Right renal pelvis (tissue), 4 donors: ENCODE measurements around the gene APOM. TPM values are rescaled to one million over a fixed set of nuclear protein-coding genes. Genes with fewer than 3 reads are reported as not detected.
A peak's percentile ranks its signal among the peaks of the same experiment; 100 is the strongest.

ENCODE experiments used
- DNase-seq, 4 donors: peaks; one replicate each; pipeline ENCODE4 v3.0.0-alpha.2; 2013; ENCODE audit warnings: low read depth in 4 of 4, low spot score in 3 of 4, missing footprints in 1 of 4
- polyA plus RNA-seq, 4 donors: library from polyadenylated mRNA; unstranded; fragments of 120-200 nt; gene quantifications; one replicate each; pipeline ENCODE4 v1.2.1, GENCODE V29; 2013; ENCODE audit not compliant: insufficient read length in 4 of 4

Gene APOM
- polyA plus RNA-seq, 4 donors = 91.2 to 139 (median 117) TPM

- DNase-seq = no peak
These were observed 46.1 kb downstream of the APOM start for GRCh38 chr6:31701666-31702404.

DNA sequence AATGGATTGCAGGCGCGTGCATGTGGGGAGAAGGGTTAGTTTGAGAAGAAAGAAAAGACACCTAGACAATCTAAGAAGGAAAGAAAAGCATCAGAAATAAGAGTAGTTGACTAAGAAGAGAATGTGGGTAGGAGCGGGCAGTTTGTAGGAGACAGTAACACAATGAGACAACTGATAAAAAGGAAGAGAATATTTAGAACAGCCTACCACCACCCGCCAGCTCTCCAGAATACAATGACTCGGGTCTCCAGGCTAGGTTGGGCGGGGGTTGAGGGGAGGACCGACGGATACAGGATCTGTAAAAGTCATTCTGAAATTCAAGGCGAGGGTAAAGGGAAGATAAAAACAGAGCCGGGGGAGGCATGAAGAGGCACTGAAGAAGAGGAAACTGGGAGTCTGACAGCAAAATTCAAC, 46.7 kb downstream of the APOM start:
- no peak for DNase-seq

DNA sequence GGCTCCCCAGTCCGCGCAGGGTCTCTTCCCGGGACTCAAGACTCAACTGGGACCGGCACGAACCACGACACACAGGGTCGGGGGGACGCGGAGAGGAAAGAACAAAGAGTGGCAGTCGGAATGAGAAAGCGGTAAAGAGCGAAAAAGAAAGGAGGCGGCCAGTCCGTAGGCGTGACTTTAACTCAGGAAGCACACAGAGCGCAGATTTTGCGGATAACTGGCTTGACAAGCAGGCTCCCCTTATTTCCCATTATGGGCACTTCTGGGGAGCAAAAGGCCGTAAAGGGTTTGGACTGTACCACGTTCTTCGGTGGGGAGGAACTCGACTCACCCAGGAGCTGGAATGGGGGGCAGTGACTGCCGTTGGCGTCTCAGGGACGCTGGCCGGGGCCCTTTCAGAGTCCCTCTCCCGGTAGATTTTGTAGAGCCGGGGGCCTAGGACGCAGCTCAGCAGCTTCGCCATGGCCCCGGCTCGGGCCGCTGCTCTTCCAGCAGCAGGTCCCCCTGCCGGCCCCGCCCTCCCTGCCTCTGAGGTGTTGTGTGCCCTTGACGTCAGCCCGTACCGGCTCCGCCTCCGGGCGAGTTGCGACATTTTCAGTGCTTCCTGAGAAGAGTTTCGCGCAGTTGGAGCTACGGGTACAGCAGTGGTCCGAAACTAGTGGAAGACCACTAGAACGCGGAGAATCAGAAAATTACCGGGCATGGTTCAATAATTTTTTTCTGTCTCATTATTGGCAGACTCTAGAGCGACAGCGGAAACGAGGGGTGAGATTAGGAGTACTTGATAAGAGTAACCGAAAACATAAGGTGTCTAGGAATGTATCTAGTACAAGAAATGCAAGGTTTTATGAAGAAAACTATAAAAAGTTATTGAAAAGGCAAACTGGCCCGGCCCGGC, 47.4 kb downstream of the APOM start, which contains the start of gene ABHD16A:
Gene ABHD16A (minus strand): TSS at position 506 of the 898 bp plus-strand sequence. CDS start 43 bp downstream, at position 463.
- peak; percentile 97 to 99 (median 99) for DNase-seq

DNA sequence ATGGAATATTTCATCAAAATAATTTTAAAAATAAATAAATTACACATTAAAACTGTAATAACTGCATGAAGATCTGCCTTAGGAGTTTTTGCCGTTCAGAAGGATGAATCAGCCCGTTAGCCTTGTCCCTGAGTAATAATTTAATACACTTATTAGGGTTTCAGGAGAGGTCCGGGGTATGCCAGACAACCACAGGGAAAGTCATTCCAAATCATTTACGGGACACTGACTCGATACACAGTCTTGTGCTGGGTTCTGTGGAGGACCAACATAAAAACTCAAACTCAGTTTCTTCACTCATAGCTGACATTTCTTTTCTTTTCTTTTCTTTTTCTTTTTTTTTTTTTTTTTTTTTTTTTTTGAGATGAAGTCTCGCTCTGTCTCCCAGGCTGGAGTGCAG, 50.2 kb downstream of the APOM start:
- DNase-seq = no peak

DNA sequence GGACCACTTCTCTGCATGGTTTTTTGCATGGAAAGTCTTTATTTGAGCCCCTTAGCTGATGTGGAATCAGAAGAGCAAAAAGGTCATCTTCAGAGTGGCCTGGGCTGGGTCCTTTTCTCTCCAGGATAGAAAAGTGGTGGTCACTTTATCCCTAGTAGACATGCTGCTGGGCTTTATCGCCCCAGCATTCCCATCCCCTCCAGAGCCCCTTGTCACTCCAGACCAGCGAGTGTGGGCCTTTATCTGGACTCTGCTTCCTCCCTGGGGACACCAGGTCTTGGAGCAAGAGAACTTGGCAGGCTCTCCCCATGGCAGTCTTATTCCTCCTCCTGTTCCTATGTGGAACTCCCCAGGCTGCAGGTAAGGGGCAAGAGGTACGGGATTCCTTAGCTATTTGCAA, 50.9 kb downstream of the APOM start, which contains the start of gene LY6G6F:
Gene LY6G6F (plus strand): TSS at position 268 of the 400 bp plus-strand sequence. CDS start 41 bp downstream, at position 309.
- no peak for DNase-seq

GRCh38 chr6:31707701-31708100, 52.0 kb downstream of the APOM start:
- DNase-seq = no peak

Other genes with a start within 250 kb of the APOM start
- gene MICB, start 157.7 kb upstream of the APOM start, polyA plus RNA-seq = 1 to 10 TPM in 3 of 4 donors, under 1 TPM in 1; 0.80 to 1.6 (median 1.4) TPM
- gene MCCD1, start 126.9 kb upstream of the APOM start, polyA plus RNA-seq = 10 to 100 TPM; 14.0 to 27.9 (median 20.6) TPM
- gene DDX39B, start 113.9 kb upstream of the APOM start, polyA plus RNA-seq = 100 to 1,000 TPM; 498 to 550 (median 542) TPM
- gene ATP6V1G2, start 109.3 kb upstream of the APOM start, polyA plus RNA-seq = 10 to 100 TPM in 1 of 4 donors, 1 to 10 TPM in 3; 6.4 to 11.8 (median 7.3) TPM
- gene NFKBIL1, start 108.3 kb upstream of the APOM start, polyA plus RNA-seq = 10 to 100 TPM; 19.1 to 27.4 (median 20.8) TPM
- gene LTA, start 83.6 kb upstream of the APOM start, polyA plus RNA-seq = under 1 TPM; 0.22 to 0.45 (median 0.34) TPM
- gene TNF, start 80.3 kb upstream of the APOM start, polyA plus RNA-seq = under 1 TPM; 0.08 to 0.28 (median 0.16) TPM
- gene LTB, start 73.5 kb upstream of the APOM start, polyA plus RNA-seq = 1 to 10 TPM; 1.0 to 2.3 (median 1.2) TPM
- gene LST1, start 69.6 kb upstream of the APOM start, polyA plus RNA-seq = 1 to 10 TPM; 3.8 to 7.0 (median 4.7) TPM
- under 1 TPM in 1 of 4 donors, not detected in 3; 0.25 TPM for gene NCR3, start 62.9 kb upstream of the APOM start, polyA plus RNA-seq
- 10 to 100 TPM; 73.2 to 86.0 (median 82.3) TPM for gene AIF1, start 40.7 kb upstream of the APOM start, polyA plus RNA-seq
- 100 to 1,000 TPM; 158 to 215 (median 172) TPM for gene PRRC2A, start 35.2 kb upstream of the APOM start, polyA plus RNA-seq
- gene BAG6, start 3.2 kb upstream of the APOM start, polyA plus RNA-seq = 100 to 1,000 TPM; 236 to 267 (median 247) TPM
- 10 to 100 TPM; 20.0 to 22.5 (median 20.7) TPM for gene C6orf47, start 4.9 kb downstream of the APOM start, polyA plus RNA-seq
- 10 to 100 TPM; 25.6 to 28.8 (median 26.0) TPM for gene GPANK1, start 9.1 kb downstream of the APOM start, polyA plus RNA-seq
- 100 to 1,000 TPM; 237 to 255 (median 246) TPM for gene CSNK2B, start 10.2 kb downstream of the APOM start, polyA plus RNA-seq
- gene LY6G5B, start 14.1 kb downstream of the APOM start, polyA plus RNA-seq = 10 to 100 TPM; 14.0 to 21.3 (median 15.2) TPM
- 1 to 10 TPM; 2.4 to 3.3 (median 2.7) TPM for gene LY6G5C, start 25.2 kb downstream of the APOM start, polyA plus RNA-seq
- gene ABHD16A, start 47.4 kb downstream of the APOM start, polyA plus RNA-seq = 10 to 100 TPM; 52.5 to 62.6 (median 52.9) TPM
- 1 to 10 TPM in 1 of 4 donors, under 1 TPM in 3; 0.33 to 1.0 (median 0.80) TPM for gene LY6G6F, start 51.0 kb downstream of the APOM start, polyA plus RNA-seq
- gene LY6G6D, start 59.5 kb downstream of the APOM start, polyA plus RNA-seq = under 1 TPM in 1 of 4 donors, not detected in 3; 0.82 TPM
- under 1 TPM in 3 of 4 donors, not detected in 1; 0.28 to 0.43 (median 0.40) TPM for gene LY6G6C, start 65.9 kb downstream of the APOM start, polyA plus RNA-seq
- gene MPIG6B, start 67.5 kb downstream of the APOM start, polyA plus RNA-seq = 1 to 10 TPM in 3 of 4 donors, under 1 TPM in 1; 0.96 to 3.8 (median 1.2) TPM
- 100 to 1,000 TPM; 148 to 230 (median 168) TPM for gene DDAH2, start 73.4 kb downstream of the APOM start, polyA plus RNA-seq
- gene CLIC1, start 80.6 kb downstream of the APOM start, polyA plus RNA-seq = 100 to 1,000 TPM; 290 to 327 (median 297) TPM
- 10 to 100 TPM; 18.3 to 25.7 (median 20.5) TPM for gene MSH5, start 84.1 kb downstream of the APOM start, polyA plus RNA-seq
- 1 to 10 TPM; 2.7 to 9.2 (median 5.6) TPM for gene SAPCD1, start 106.8 kb downstream of the APOM start, polyA plus RNA-seq
- gene VWA7, start 121.4 kb downstream of the APOM start, polyA plus RNA-seq = 10 to 100 TPM in 1 of 4 donors, 1 to 10 TPM in 3; 7.1 to 10.4 (median 8.7) TPM
- gene VARS1, start 139.9 kb downstream of the APOM start, polyA plus RNA-seq = 10 to 100 TPM; 56.8 to 59.8 (median 59.0) TPM
- 10 to 100 TPM; 82.9 to 92.5 (median 84.0) TPM for gene LSM2, start 151.1 kb downstream of the APOM start, polyA plus RNA-seq
- gene HSPA1L, start 159.4 kb downstream of the APOM start, polyA plus RNA-seq = 1 to 10 TPM; 3.8 to 4.8 (median 4.0) TPM
- gene HSPA1A, start 159.6 kb downstream of the APOM start, polyA plus RNA-seq = 100 to 1,000 TPM in 2 of 4 donors, 10 to 100 TPM in 2; 93.4 to 143 (median 105) TPM
- gene HSPA1B, start 171.8 kb downstream of the APOM start, polyA plus RNA-seq = 100 to 1,000 TPM; 106 to 189 (median 147) TPM
- gene NEU1, start 206.9 kb downstream of the APOM start, polyA plus RNA-seq = 10 to 100 TPM; 76.5 to 91.2 (median 76.6) TPM
- 10 to 100 TPM; 44.2 to 55.2 (median 44.7) TPM for gene SLC44A4, start 223.1 kb downstream of the APOM start, polyA plus RNA-seq
- 10 to 100 TPM; 71.6 to 88.6 (median 77.8) TPM for gene EHMT2, start 241.8 kb downstream of the APOM start, polyA plus RNA-seq
- 10 to 100 TPM; 21.6 to 27.7 (median 23.0) TPM for gene ZBTB12, start 246.2 kb downstream of the APOM start, polyA plus RNA-seq